GM12878 (cell line): ENCODE measurements around the gene TSPAN10. TPM values are rescaled to one million over a fixed set of nuclear protein-coding genes. Genes with fewer than 3 reads are reported as not detected.
A peak's percentile ranks its signal among the peaks of the same experiment; 100 is the strongest.

Experiments
- ATAC-seq: fragments of 200-7000 bp; cut with Tn5 transposase; 3 replicates; pipeline ENCODE4 v1.9.1; 2020; ENCODE audit warnings: mild to moderate bottlenecking, moderate library complexity
- BruUV-seq: library from RNA; stranded (reverse); fragments of 400-500 nt; replicated peaks from 2 replicates; lab custom pipeline; 2021; lab: Mats Ljungman, UMichigan
- CTCF ChIA-PET: fragments of 300-600 bp; sonication (Branson Sonifier 250); formaldehyde crosslinking; extraction: SDS; loops from one replicate; lab custom pipeline; 2021; ENCODE audit warnings: inconsistent platforms; lab: Yijun Ruan, JAX
- POLR2A ChIA-PET: fragments of 350-600 bp; formaldehyde crosslinking; extraction: SDS; loops from one replicate; lab custom pipeline; 2021; ENCODE audit warnings: inconsistent platforms; lab: Charles Lee
- RAD21 ChIA-PET: fragments of 300-600 bp; sonication (Branson Sonifier 250); formaldehyde crosslinking; loops from one replicate; lab custom pipeline; 2023; ENCODE audit warnings: antibody characterized with exemption; ENCODE audit not compliant: unreplicated experiment; lab: Charles Lee
- SMC1A ChIA-PET: fragments of 300-600 bp; sonication (Branson Sonifier 250); formaldehyde crosslinking; loops from one replicate; lab custom pipeline; 2023; ENCODE audit not compliant: unreplicated experiment, uncharacterized antibody; lab: Charles Lee
- DNase-seq: peaks from one replicate; pipeline ENCODE4 v3.0.0-alpha.2; 2011; ENCODE audit warnings: low read depth, low spot score
- FAIRE-seq: peaks from 3 replicates; lab custom pipeline; 2011; peaks lifted over from hg19 to GRCh38; lab: Jason Lieb, UNC
- H2AFZ ChIP-seq: 2 replicates; pipeline ENCODE4 v1.6.0; 2011; ENCODE audit warnings: low read depth, low read length, control low read depth; ENCODE audit not compliant: control insufficient read depth
- H3K27ac ChIP-seq: 2 replicates; pipeline ENCODE4 v1.5.1; 2011; ENCODE audit warnings: control low read depth; ENCODE audit not compliant: control insufficient read depth, insufficient read depth
- H3K27me3 ChIP-seq, 2 experiments: replicated peaks in 1 of 2; 2 replicates each; pipeline versions ENCODE4 v1.6.0 to v1.6.1; 2011; ENCODE audit warnings: low read length in 1 of 2; ENCODE audit not compliant: control insufficient read depth in 2 of 2, insufficient read depth in 2 of 2
- H3K36me3 ChIP-seq, 2 experiments: 2 replicates each; pipeline ENCODE4 v1.5.1; 2011; ENCODE audit warnings: low read length in 1 of 2; ENCODE audit not compliant: control insufficient read depth in 2 of 2, insufficient read depth in 2 of 2
- H3K4me1 ChIP-seq: 2 replicates; pipeline ENCODE4 v1.6.1; 2011; ENCODE audit warnings: mild to moderate bottlenecking, low read length, moderate library complexity, mixed read lengths; ENCODE audit not compliant: control insufficient read depth, insufficient read depth
- H3K4me2 ChIP-seq: 2 replicates; pipeline ENCODE4 v1.6.0; 2011; ENCODE audit warnings: control low read depth; ENCODE audit not compliant: control insufficient read depth, insufficient read depth
- H3K4me3 ChIP-seq: fragments of 200-600 bp; sonication (generic); 2 replicates; pipeline ENCODE4 v1.5.1; 2016
- H3K79me2 ChIP-seq: 2 replicates; pipeline ENCODE4 v1.6.0; 2011; ENCODE audit warnings: low read length; ENCODE audit not compliant: control insufficient read depth, insufficient read depth
- H3K9ac ChIP-seq: 2 replicates; pipeline ENCODE4 v1.8.0; 2011; ENCODE audit warnings: low read length, control low read depth, mixed read lengths; ENCODE audit not compliant: control insufficient read depth, insufficient read depth
- H3K9me3 ChIP-seq: replicated peaks from 3 replicates; pipeline ENCODE4 v1.5.1; 2011; ENCODE audit warnings: mild to moderate bottlenecking, low read length; ENCODE audit not compliant: control insufficient read depth, insufficient read depth
- H4K20me1 ChIP-seq: 2 replicates; pipeline ENCODE4 v1.6.0; 2011; ENCODE audit not compliant: control insufficient read depth, insufficient read depth
- IRF4 ChIP-seq: IDR thresholded peaks from 2 replicates; pipeline ENCODE4 v1.6.1; 2011; ENCODE audit warnings: low read depth, low read length
- NR2C2 ChIP-seq: IDR thresholded peaks from 2 replicates; pipeline ENCODE4 v1.6.1; 2011; ENCODE audit warnings: borderline replicate concordance, low read depth; ENCODE audit not compliant: control insufficient read depth, insufficient read length
- POLR2A ChIP-seq: IDR thresholded peaks from 2 replicates; pipeline ENCODE4 v1.6.1; 2011; ENCODE audit warnings: low read depth, mild to moderate bottlenecking, low read length
- WGBS: methylation state at CpG from one replicate; pipeline ENCODE4 v1.1.6; 2016; ENCODE audit warnings: low lambda C conversion rate; ENCODE audit not compliant: insufficient replicate concordance, insufficient coverage; ENCODE audit errors: missing lambda C conversion rate; 5-methylcytosine and 5-hydroxymethylcytosine counted together
- in situ Hi-C: fragments of 300-500 bp; cut with MboI; formaldehyde crosslinking; loops from 9 replicates; pipeline ENCODE4 v1.14.3; 2018; ENCODE audit warnings: mixed read lengths
- intact Hi-C: fragments of 100-400 bp; cut with micrococcal nuclease; formaldehyde crosslinking; loops from one replicate; pipeline ENCODE4 v1.14.2; 2022; ENCODE audit not compliant: unreplicated experiment
- polyA plus RNA-seq, 11 experiments: library from polyadenylated mRNA; depleted of rRNA in 4 of 11; unstranded in 6 of 11; stranded (reverse) in 5 of 11; fragments of >200 nt; fragmentation: Nextera tagmentation in 4 of 11; fragmentation: Illumina TruSeq in 1 of 11; extraction: Ambion mirVana in 4 of 11; extraction: Trizol in 1 of 11; gene quantifications; 1 replicate in 1 of 11; 2 replicates in 10 of 11; pipeline versions ENCODE4 v1.2.1 to v1.2.3, GENCODE V29; 2011 to 2016; ENCODE audit warnings: inconsistent platforms in 2 of 11, missing spikeins in 2 of 11, low read depth in 1 of 11
- total RNA-seq, 4 experiments: library from RNA; depleted of rRNA in 3 of 4; stranded (reverse); fragments of >200 nt in 3 of 4; fragmentation: Illumina TruSeq in 1 of 4; extraction: Trizol in 1 of 4; gene quantifications; 2 replicates each; pipeline versions ENCODE4 v1.2.1 to v1.2.3, GENCODE V29; 2013 to 2021

The TSPAN10 gene
- total and polyA plus RNA-seq, 10 of the 15 experiments (the other 5 are each of a cell fraction or from before 2014, with no cell fraction given), result 0.13 to 0.82 (median 0.43) TPM

GRCh38 chr17:81695211-81695610, 58.2 kb downstream of the TSPAN10 start:
- WGBS, result 82% methylated on average over 6 of the region's 6 CpGs
- no TSS peak for BruUV-seq
- Histone ChIP-seq H3K36me3 (peaks cover 19 to 49% of the 10 kb centered on the region in 2 experiments; a peak in 3 of 4 replicates), H3K4me1 (no peaks in the 10 kb centered on the region), H3K27me3 (no peaks in the 10 kb centered on the region), H3K79me2 (no peaks in the 10 kb centered on the region), H4K20me1 (no peaks in the 10 kb centered on the region), H3K4me2 (no peak overlapping the region), H3K27ac (no peak overlapping the region), H3K9ac (no peak overlapping the region), H2AFZ (no peak overlapping the region), H3K9me3 (no peaks in the 10 kb centered on the region), H3K4me3 (no peak overlapping the region)
- intact Hi-C loops (no loop called here), in situ Hi-C loops (no loop called here)
- ChIA-PET SMC1A (no interaction called here), CTCF (no interaction called here), POLR2A (no interaction called here), RAD21 (no interaction called here)
- ATAC-seq (no peak), FAIRE-seq (no peak), DNase-seq (no peak)
- no peak for TF ChIP-seq NR2C2

- peaks cover 19 to 48% of the 10 kb centered on the region in 2 experiments; a peak in 3 of 4 replicates for H3K36me3 ChIP-seq
- SMC1A ChIA-PET, result no interaction called here
- 95% methylated on average over 22 of the region's 22 CpGs for whole genome bisulfite sequencing
Measured at GRCh38 chr17:81695801-81696200, 58.8 kb downstream of the TSPAN10 start.

More at GRCh38 chr17:81695801-81696200, 58.8 kb downstream of the TSPAN10 start:
- H3K4me3 ChIP-seq, result no peak overlapping the region
- ChIA-PET RAD21 (no interaction called here), POLR2A (no interaction called here), CTCF (no interaction called here)
- H3K27ac ChIP-seq, result no peak overlapping the region
- H3K4me1 ChIP-seq, result no peaks in the 10 kb centered on the region
- no peak overlapping the region for H3K4me2 ChIP-seq
- BruUV-seq, result no TSS peak
- ATAC-seq (no peak), FAIRE-seq (no peak), DNase-seq (no peak)
- H3K9me3 ChIP-seq, result no peaks in the 10 kb centered on the region
- H3K9ac ChIP-seq, result no peak overlapping the region
- intact Hi-C loops (no loop called here), in situ Hi-C loops (no loop called here)
- no peak for TF ChIP-seq IRF4
- peak; percentile 46; the same call in 1 of the 2 replicates for TF ChIP-seq POLR2A
- no peak overlapping the region for H2AFZ ChIP-seq
- H3K27me3 ChIP-seq, result no peaks in the 10 kb centered on the region
- H3K79me2 ChIP-seq, result no peaks in the 10 kb centered on the region; the same call in none of the 2 replicates
- H4K20me1 ChIP-seq, result no peaks in the 10 kb centered on the region
